Activated T-cell treated with anti-CD3 and anti-CD28 coated beads, Interleukin-2, amount 50 U/mL, for 24 hours (primary cell): ENCODE data around the gene CAMK1D.

ENCODE experiments used
- DNase-seq: peaks from one replicate; pipeline ENCODE4 v3.0.0-alpha.2; 2020
- H3K27ac Mint-ChIP-seq: 2 replicates; pipeline ENCODE4 v1.8.0; 2020; ENCODE audit warnings: mild to moderate bottlenecking, mixed read lengths
- H3K27me3 Mint-ChIP-seq: 2 replicates; pipeline ENCODE4 v1.8.0; 2020; ENCODE audit warnings: mixed read lengths
- H3K36me3 Mint-ChIP-seq: 2 replicates; pipeline ENCODE4 v1.8.0; 2020; ENCODE audit warnings: low read depth, mixed read lengths
- H3K4me1 Mint-ChIP-seq: 2 replicates; pipeline ENCODE4 v1.8.0; 2020; ENCODE audit warnings: low read depth, mixed read lengths
- H3K4me3 Mint-ChIP-seq: 2 replicates; pipeline ENCODE4 v1.8.0; 2020; ENCODE audit warnings: mild to moderate bottlenecking, moderate library complexity, mixed read lengths
- H3K9me3 Mint-ChIP-seq: 2 replicates; pipeline ENCODE4 v1.8.0; 2020; ENCODE audit warnings: mixed read lengths

The CAMK1D gene

DNA sequence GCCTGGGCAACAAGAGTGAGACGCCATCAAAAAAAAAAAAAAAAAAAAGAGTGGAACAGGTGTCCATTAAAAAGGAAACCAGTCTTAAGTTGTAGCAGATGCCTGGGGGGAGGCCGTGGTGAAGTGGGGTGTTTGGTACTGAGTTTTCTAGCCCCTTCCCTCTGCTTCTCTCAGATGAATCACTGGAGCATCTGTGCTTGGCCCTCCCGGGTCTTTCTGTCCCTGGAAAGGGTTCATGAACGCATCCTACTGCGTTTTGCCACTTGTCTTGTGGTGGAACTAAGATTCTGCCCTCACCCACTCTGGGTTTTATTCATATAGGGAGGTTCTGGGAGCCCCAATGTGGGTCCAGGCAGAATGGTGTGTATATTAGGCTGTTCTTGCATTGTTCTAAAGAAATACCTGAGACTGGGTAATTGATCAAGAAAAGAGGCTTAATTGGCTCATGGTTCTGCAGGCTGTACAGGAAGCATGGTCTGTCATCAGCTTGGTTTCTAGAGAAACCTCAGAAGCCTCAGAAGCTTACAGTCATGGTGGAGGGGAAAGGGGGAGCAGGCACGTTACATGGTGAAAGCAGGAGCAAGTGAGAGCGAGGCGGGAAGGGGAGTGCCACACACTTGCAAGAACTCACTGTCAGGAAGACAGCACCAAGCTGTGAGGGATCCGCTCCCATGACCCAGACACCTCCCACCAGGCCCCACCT, 63.5 kb downstream of the CAMK1D start:
- Mint-ChIP-seq H3K36me3 (peaks cover 3% of the 10 kb centered on the region), H3K4me3 (peak overlapping the region; percentile 32), H3K27ac (peak overlapping the region; percentile 17), H3K9me3 (peaks cover 5% of the 10 kb centered on the region), H3K27me3 (no peaks in the 10 kb centered on the region), H3K4me1 (peaks cover 54% of the 10 kb centered on the region)
- peak; percentile 41 for DNase-seq

DNA sequence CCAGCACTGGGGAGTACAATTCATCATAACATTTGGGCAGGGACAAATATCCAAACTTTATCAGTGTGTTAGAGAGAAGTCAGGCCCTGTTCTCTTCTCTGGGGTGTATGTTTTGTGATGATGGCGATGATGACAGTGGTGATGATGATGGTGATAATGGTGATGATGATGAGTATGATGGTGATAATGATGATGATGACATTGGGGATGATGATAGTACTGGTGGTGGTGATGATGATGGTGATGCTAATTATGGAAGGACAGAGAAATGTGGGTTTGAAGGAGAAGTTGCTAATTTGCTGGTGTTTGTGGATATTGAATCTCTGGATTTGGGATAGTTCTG, 64.0 kb downstream of the CAMK1D start:
- no peak for DNase-seq
- H3K36me3 Mint-ChIP-seq = peaks cover 3% of the 10 kb centered on the region
- H3K4me3 Mint-ChIP-seq = no peak overlapping the region
- peaks cover 5% of the 10 kb centered on the region for H3K9me3 Mint-ChIP-seq
- H3K4me1 Mint-ChIP-seq = peaks cover 57% of the 10 kb centered on the region
- H3K27ac Mint-ChIP-seq = peak overlapping the region; percentile 17
- H3K27me3 Mint-ChIP-seq = no peaks in the 10 kb centered on the region

DNA sequence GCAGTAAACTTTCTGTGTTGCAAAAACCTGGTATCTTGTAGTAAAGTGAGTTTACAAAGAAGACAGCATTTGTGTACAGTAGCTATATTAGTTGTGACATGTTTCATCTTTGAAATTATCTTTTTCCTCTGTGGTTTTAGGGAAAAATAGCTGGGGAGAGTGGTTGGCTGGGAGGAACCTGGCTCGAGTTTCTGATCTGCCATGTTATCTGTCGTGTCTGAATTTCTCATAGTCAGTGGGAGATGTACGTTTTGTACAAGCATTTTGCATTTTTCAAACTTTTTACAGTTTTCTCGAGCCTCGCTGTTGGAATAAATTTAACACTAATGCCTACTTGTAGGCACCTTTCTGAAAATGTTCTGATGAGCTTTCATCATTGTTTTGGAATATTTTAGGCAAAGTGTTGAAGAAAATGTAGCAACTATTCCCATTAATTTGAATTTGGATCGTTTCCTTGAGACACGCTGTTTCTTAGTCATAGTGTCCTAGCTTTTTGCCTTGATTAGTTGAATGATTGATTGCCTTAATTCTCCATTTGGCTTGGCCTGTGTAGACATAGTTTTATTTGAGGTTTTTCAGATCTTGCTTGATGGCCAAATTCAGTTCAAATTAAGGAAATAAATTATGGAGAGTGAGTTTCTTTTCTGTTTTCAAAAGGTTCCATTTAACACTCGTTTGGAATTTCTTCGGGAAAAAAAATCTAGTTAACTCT, 65.1 kb downstream of the CAMK1D start:
- H3K4me3 Mint-ChIP-seq = no peak overlapping the region

GRCh38 chr10:12416344-12417050, 67.2 kb downstream of the CAMK1D start:
- no peak for DNase-seq
- no peaks in the 10 kb centered on the region for H3K27me3 Mint-ChIP-seq
- H3K36me3 Mint-ChIP-seq = no peaks in the 10 kb centered on the region
- H3K9me3 Mint-ChIP-seq = peaks cover 3% of the 10 kb centered on the region
- H3K4me1 Mint-ChIP-seq = peaks cover 62% of the 10 kb centered on the region
- no peak overlapping the region for H3K27ac Mint-ChIP-seq
- no peak overlapping the region for H3K4me3 Mint-ChIP-seq

More for the DNA sequence above, 65.1 kb downstream of the CAMK1D start:
- H3K27ac Mint-ChIP-seq = no peak overlapping the region
- H3K9me3 Mint-ChIP-seq = peaks cover 3% of the 10 kb centered on the region
- H3K27me3 Mint-ChIP-seq = no peaks in the 10 kb centered on the region
- H3K36me3 Mint-ChIP-seq = no peaks in the 10 kb centered on the region
- DNase-seq = no peak
- peaks cover 59% of the 10 kb centered on the region for H3K4me1 Mint-ChIP-seq

DNA sequence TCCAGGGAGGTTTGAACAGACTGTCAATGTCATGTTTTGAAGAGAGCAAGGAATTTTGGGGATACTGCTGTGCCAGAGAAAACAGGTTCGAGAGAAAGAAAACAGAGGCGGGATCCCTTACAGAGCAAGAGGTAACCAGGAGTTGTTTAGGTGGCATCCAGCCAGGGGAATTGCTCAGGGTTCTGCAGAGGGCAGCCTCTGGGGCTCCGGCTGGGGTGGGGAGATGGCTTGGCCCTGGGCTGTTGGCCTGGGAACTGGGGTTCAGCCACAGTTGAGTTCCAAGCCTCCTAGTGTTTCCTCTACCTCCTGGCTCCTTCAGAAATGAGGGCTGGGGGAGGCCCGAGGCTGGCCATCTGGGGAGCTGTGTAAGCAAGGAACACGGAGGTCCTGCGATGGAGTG, 68.0 kb downstream of the CAMK1D start:
- Mint-ChIP-seq H3K27ac (no peak overlapping the region), H3K36me3 (no peaks in the 10 kb centered on the region), H3K4me1 (peaks cover 63% of the 10 kb centered on the region), H3K9me3 (peaks cover 3% of the 10 kb centered on the region), H3K27me3 (no peaks in the 10 kb centered on the region), H3K4me3 (no peak overlapping the region)
- no peak for DNase-seq

DNA sequence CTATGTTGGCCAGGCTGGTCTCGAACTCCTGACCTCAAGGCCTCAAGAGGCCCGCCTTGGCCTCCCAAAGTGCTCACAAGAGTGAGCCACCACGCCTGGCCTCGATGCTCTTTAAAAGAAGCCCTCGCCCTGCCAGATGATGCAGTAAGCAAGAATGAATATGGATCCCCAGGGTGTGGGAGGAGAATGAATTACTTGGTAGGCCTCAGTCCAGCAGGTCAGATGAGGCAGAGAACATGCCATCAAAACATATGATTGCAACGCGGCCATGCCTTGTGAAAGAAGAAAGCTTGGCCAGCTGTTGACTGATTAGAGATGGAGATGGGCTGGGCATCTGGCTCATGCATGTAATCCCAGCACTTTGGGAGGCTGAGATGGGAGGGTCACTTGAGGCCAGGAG, 68.7 kb downstream of the CAMK1D start:
- H3K4me1 Mint-ChIP-seq = peaks cover 59% of the 10 kb centered on the region
- no peak overlapping the region for H3K4me3 Mint-ChIP-seq
- H3K27me3 Mint-ChIP-seq = no peaks in the 10 kb centered on the region
- DNase-seq = no peak
- H3K27ac Mint-ChIP-seq = peak overlapping the region; percentile 53
- H3K9me3 Mint-ChIP-seq = peaks cover 3% of the 10 kb centered on the region
- no peaks in the 10 kb centered on the region for H3K36me3 Mint-ChIP-seq

GRCh38 chr10:12418725-12419261, 69.4 kb downstream of the CAMK1D start:
- H3K9me3 Mint-ChIP-seq = no peaks in the 10 kb centered on the region
- peak overlapping the region; percentile 69 for H3K27ac Mint-ChIP-seq

DNA sequence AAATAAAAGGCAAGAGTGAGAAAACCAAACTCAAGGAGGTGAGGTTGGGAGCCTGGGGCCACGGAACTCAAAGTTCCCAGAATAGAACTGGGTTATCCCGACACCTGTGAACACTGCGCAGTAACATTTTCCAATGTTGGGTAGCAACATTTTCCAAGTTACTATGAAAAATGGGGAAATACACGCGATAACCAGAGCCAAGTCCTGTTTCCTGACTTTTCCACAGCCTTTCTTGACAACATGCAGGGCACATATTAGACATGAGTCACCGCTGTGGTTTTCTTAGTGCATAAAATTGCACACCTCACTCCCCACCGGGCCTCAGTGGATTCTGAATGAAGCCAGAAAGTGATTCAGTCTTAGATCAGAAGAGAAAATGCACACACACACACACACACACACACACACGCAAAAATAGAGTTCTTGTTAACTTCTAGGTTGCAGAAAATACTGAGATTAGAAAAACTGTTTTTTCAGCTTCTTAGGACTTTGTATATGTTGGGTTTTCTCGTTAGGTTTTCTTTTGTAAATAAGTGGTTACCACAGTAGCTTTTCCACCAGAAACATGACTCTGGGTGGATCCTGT, 70.0 kb downstream of the CAMK1D start:
- no peaks in the 10 kb centered on the region for H3K9me3 Mint-ChIP-seq
- no peaks in the 10 kb centered on the region for H3K36me3 Mint-ChIP-seq
- H3K4me1 Mint-ChIP-seq = peaks cover 52% of the 10 kb centered on the region
- peak overlapping the region; percentile 69 for H3K27ac Mint-ChIP-seq
- peak overlapping the region; percentile 9 for H3K4me3 Mint-ChIP-seq
- H3K27me3 Mint-ChIP-seq = no peaks in the 10 kb centered on the region
- peak; percentile 71 for DNase-seq

More at GRCh38 chr10:12418725-12419261, 69.4 kb downstream of the CAMK1D start:
- Mint-ChIP-seq H3K4me1 (peaks cover 54% of the 10 kb centered on the region), H3K27me3 (no peaks in the 10 kb centered on the region), H3K4me3 (peak overlapping the region; percentile 9), H3K36me3 (no peaks in the 10 kb centered on the region)
- DNase-seq = no peak

GRCh38 chr10:12420530-12421120, 71.3 kb downstream of the CAMK1D start:
- DNase-seq = no peak
- H3K36me3 Mint-ChIP-seq = no peaks in the 10 kb centered on the region
- H3K4me1 Mint-ChIP-seq = peaks cover 49% of the 10 kb centered on the region
- no peak overlapping the region for H3K27ac Mint-ChIP-seq
- no peaks in the 10 kb centered on the region for H3K27me3 Mint-ChIP-seq
- H3K4me3 Mint-ChIP-seq = no peak overlapping the region
- no peaks in the 10 kb centered on the region for H3K9me3 Mint-ChIP-seq

- H3K9me3 Mint-ChIP-seq = no peaks in the 10 kb centered on the region
- H3K36me3 Mint-ChIP-seq = no peaks in the 10 kb centered on the region
- no peak overlapping the region for H3K27ac Mint-ChIP-seq
- peaks cover 41% of the 10 kb centered on the region for H3K4me1 Mint-ChIP-seq
- no peak for DNase-seq
- H3K4me3 Mint-ChIP-seq = no peak overlapping the region
- no peaks in the 10 kb centered on the region for H3K27me3 Mint-ChIP-seq
These were observed 72.8 kb downstream of the CAMK1D start for GRCh38 chr10:12422189-12422588.

- H3K4me1 Mint-ChIP-seq = peaks cover 31% of the 10 kb centered on the region
These were observed 74.5 kb downstream of the CAMK1D start for GRCh38 chr10:12423896-12424295.

DNA sequence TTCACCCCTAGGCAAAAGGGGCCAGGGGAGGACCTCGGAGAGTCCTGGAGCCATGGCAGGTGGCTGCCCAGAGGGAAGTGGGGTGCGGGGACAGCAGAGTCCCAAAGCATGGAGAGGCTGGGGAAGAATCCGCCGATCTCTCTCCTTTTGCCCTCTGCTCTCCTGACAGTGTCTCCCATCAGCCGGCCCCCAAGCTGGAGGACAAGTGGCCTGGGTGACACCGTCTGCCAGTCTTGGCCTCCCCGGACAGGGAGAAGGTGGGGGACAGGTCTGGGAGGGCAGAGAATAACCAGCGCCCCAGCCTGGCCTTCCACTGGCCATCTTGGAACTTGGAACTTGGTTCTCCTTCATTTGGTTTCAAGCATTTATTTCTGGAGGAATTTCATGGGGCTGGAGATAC, 77.9 kb downstream of the CAMK1D start:
- Mint-ChIP-seq H3K9me3 (no peaks in the 10 kb centered on the region), H3K4me1 (peaks cover 4% of the 10 kb centered on the region), H3K27ac (no peak overlapping the region), H3K27me3 (no peaks in the 10 kb centered on the region), H3K4me3 (no peak overlapping the region), H3K36me3 (no peaks in the 10 kb centered on the region)
- DNase-seq = no peak

More at GRCh38 chr10:12423896-12424295, 74.5 kb downstream of the CAMK1D start:
- Mint-ChIP-seq H3K9me3 (no peaks in the 10 kb centered on the region), H3K36me3 (no peaks in the 10 kb centered on the region), H3K27ac (no peak overlapping the region), H3K4me3 (no peak overlapping the region), H3K27me3 (no peaks in the 10 kb centered on the region)
- no peak for DNase-seq

- H3K4me1 Mint-ChIP-seq = peaks cover 5% of the 10 kb centered on the region
- no peak overlapping the region for H3K4me3 Mint-ChIP-seq
- no peaks in the 10 kb centered on the region for H3K9me3 Mint-ChIP-seq
- H3K27ac Mint-ChIP-seq = no peak overlapping the region
- no peak for DNase-seq
- no peaks in the 10 kb centered on the region for H3K27me3 Mint-ChIP-seq
- no peaks in the 10 kb centered on the region for H3K36me3 Mint-ChIP-seq
These were observed 79.2 kb downstream of the CAMK1D start for GRCh38 chr10:12428447-12429135.
